HCT116 (cell line): ENCODE results near the gene TCF7L1. TPM values are rescaled to one million over a fixed set of nuclear protein-coding genes. Genes with fewer than 3 reads are reported as not detected.

Experiments
- ATAC-seq: fragments of 200-7000 bp; cut with Tn5 transposase; 2 replicates; pipeline ENCODE4 v1.9.1; 2020; ENCODE audit warnings: mild to moderate bottlenecking, moderate library complexity
- BruUV-seq: library from RNA; stranded (reverse); fragments of 400-500 nt; replicated peaks from 2 replicates; lab custom pipeline; 2021; lab: Mats Ljungman, UMichigan
- CTCF ChIA-PET: fragments of 300-600 bp; sonication (Branson Sonifier 250); formaldehyde crosslinking; loops from one replicate; lab custom pipeline; 2021; ENCODE audit warnings: antibody characterized with exemption; lab: Charles Lee
- POLR2A ChIA-PET: fragments of 300-600, 350-600 bp; sonication (Branson Sonifier 250); formaldehyde crosslinking; loops from one replicate; lab custom pipeline; 2021; ENCODE audit warnings: antibody characterized with exemption; lab: Charles Lee
- RAD21 ChIA-PET, 2 experiments: fragments of 300-600 bp; sonication (Branson Sonifier 250); formaldehyde crosslinking; loops; one replicate each; lab custom pipeline; 2023; ENCODE audit warnings: low total read pairs in 2 of 2; ENCODE audit not compliant: uncharacterized antibody in 2 of 2, unreplicated experiment in 2 of 2, low non-redundant PET in 1 of 2; lab: Charles Lee
- DNase-seq: peaks from one replicate; pipeline ENCODE4 v3.0.0-alpha.2; 2010; ENCODE audit warnings: low read depth, low spot score
- H2AFZ ChIP-seq: fragments of 200-600 bp; shearing (Covaris generic), sonication (generic); 2 replicates; pipeline ENCODE4 v1.6.1; 2017; ENCODE audit warnings: low read depth, mixed run types, mixed read lengths, antibody characterized with exemption, low read length; ENCODE audit not compliant: poor library complexity, severe bottlenecking
- H3K27ac ChIP-seq: 2 replicates; pipeline ENCODE4 v1.5.1; 2012; ENCODE audit warnings: low read depth, low read length
- H3K27me3 ChIP-seq: fragments of 200-600 bp; sonication (generic); 2 replicates; pipeline ENCODE4 v1.6.1; 2016; ENCODE audit warnings: mixed run types, low read length, mixed read lengths; ENCODE audit not compliant: insufficient read depth
- H3K36me3 ChIP-seq, 2 experiments: fragments of 200-500 bp in 1 of 2; fragments of 200-600 bp in 1 of 2; sonication (Bioruptor generic) in 1 of 2; sonication (generic) in 1 of 2; 2 replicates each; pipeline versions ENCODE4 v1.5.1 to v1.6.1; 2014 to 2016; ENCODE audit warnings: low read length in 2 of 2, inconsistent platforms in 1 of 2, mixed read lengths in 1 of 2, mixed run types in 1 of 2; ENCODE audit not compliant: insufficient read depth in 2 of 2, control insufficient read depth in 1 of 2
- H3K4me1 ChIP-seq, 2 experiments: fragments of 200-600 bp in 1 of 2; sonication (generic) in 1 of 2; 2 replicates each; pipeline versions ENCODE4 v1.5.1 to v1.6.1; 2012 to 2017; ENCODE audit warnings: low read length in 2 of 2, inconsistent platforms in 1 of 2, mild to moderate bottlenecking in 1 of 2, mixed read lengths in 1 of 2, mixed run types in 1 of 2, moderate library complexity in 1 of 2; ENCODE audit not compliant: insufficient read depth in 2 of 2, control insufficient read depth in 1 of 2
- H3K4me2 ChIP-seq: fragments of 200-600 bp; sonication (generic); 2 replicates; pipeline ENCODE4 v1.6.1; 2017; ENCODE audit warnings: mixed run types, low read length, mixed read lengths
- H3K4me3 ChIP-seq, 2 experiments: fragments of 200-600 bp in 1 of 2; sonication (generic) in 1 of 2; replicated peaks in 1 of 2; 2 replicates each; pipeline ENCODE4 v1.5.1; 2011 to 2016; ENCODE audit warnings: low read length in 2 of 2, control low read depth in 1 of 2, low read depth in 1 of 2, mild to moderate bottlenecking in 1 of 2, mixed read lengths in 1 of 2, mixed run types in 1 of 2
- H3K79me2 ChIP-seq: fragments of 200-600 bp; sonication (generic); 2 replicates; pipeline ENCODE4 v1.6.1; 2017; ENCODE audit warnings: mild to moderate bottlenecking, mixed run types, low read length, moderate library complexity, mixed read lengths; ENCODE audit not compliant: insufficient read depth
- H3K9ac ChIP-seq: fragments of 200-600 bp; sonication (generic); 2 replicates; pipeline ENCODE4 v1.6.1; 2016; ENCODE audit warnings: low read length, mixed read lengths
- H3K9me2 ChIP-seq: fragments of 200-600 bp; sonication (generic), shearing (Covaris generic); 2 replicates; pipeline ENCODE4 v1.6.1; 2017; ENCODE audit warnings: mixed run types, mild to moderate bottlenecking, moderate library complexity; ENCODE audit not compliant: insufficient read depth
- H3K9me3 ChIP-seq, 2 experiments: fragments of 200-500 bp in 1 of 2; fragments of 200-600 bp in 1 of 2; sonication (Bioruptor generic) in 1 of 2; sonication (generic) in 1 of 2; 2 replicates each; pipeline ENCODE4 v1.6.1; 2014 to 2017; ENCODE audit warnings: low read length in 2 of 2, mixed read lengths in 2 of 2, inconsistent platforms in 1 of 2, low read depth in 1 of 2, mild to moderate bottlenecking in 1 of 2, mixed run types in 1 of 2, moderate library complexity in 1 of 2; ENCODE audit not compliant: control insufficient read depth in 1 of 2, insufficient read depth in 1 of 2
- H4K20me1 ChIP-seq: fragments of 200-600 bp; sonication (generic), shearing (Covaris generic); 2 replicates; pipeline ENCODE4 v1.6.1; 2017; ENCODE audit warnings: mixed run types, mild to moderate bottlenecking, moderate library complexity; ENCODE audit not compliant: insufficient read depth
- CBX3 ChIP-seq: IDR thresholded peaks from 2 replicates; pipeline ENCODE4 v1.6.1; 2012; ENCODE audit warnings: low read depth
- CEBPB ChIP-seq: IDR thresholded peaks from 2 replicates; pipeline ENCODE4 v1.6.1; 2012; ENCODE audit warnings: low read depth
- EGR1 ChIP-seq: IDR thresholded peaks from 2 replicates; pipeline ENCODE4 v1.6.1; 2012; ENCODE audit warnings: low read depth
- ELF1 ChIP-seq: IDR thresholded peaks from 2 replicates; pipeline ENCODE4 v1.6.1; 2012; ENCODE audit warnings: low read depth, borderline replicate concordance
- EZH2 ChIP-seq: fragments of 200-600 bp; sonication (generic); IDR thresholded peaks from 2 replicates; pipeline ENCODE4 v1.6.1; 2017; ENCODE audit warnings: antibody characterized with exemption, mixed run types
- EZH2phosphoT487 ChIP-seq: fragments of 200-600 bp; IDR thresholded peaks from 2 replicates; pipeline ENCODE4 v1.6.1; 2018; ENCODE audit warnings: antibody characterized with exemption, borderline replicate concordance
- FOSL1 ChIP-seq: IDR thresholded peaks from 2 replicates; pipeline ENCODE4 v1.6.1; 2012; ENCODE audit warnings: low read depth
- MAX ChIP-seq: IDR thresholded peaks from 2 replicates; pipeline ENCODE4 v1.6.1; 2012
- POLR2A ChIP-seq: IDR thresholded peaks from 2 replicates; pipeline ENCODE4 v1.7.0; 2011; ENCODE audit warnings: borderline replicate concordance; ENCODE audit not compliant: insufficient read depth, insufficient read length; ENCODE audit errors: extremely low read depth
- POLR2AphosphoS5 ChIP-seq: IDR thresholded peaks from 2 replicates; pipeline ENCODE4 v1.6.1; 2011; ENCODE audit warnings: mild to moderate bottlenecking, low read depth, low read length, moderate library complexity
- RAD21 ChIP-seq: IDR thresholded peaks from 2 replicates; pipeline ENCODE4 v1.6.1; 2012; ENCODE audit warnings: low read depth, mild to moderate bottlenecking
- REST ChIP-seq: IDR thresholded peaks from 2 replicates; pipeline ENCODE4 v1.6.1; 2012; ENCODE audit warnings: low read depth
- SIN3A ChIP-seq: IDR thresholded peaks from 2 replicates; pipeline ENCODE4 v1.6.1; 2012; ENCODE audit warnings: low read depth
- SRF ChIP-seq: IDR thresholded peaks from 2 replicates; pipeline ENCODE4 v1.6.1; 2012; ENCODE audit warnings: low read depth
- TCF7L2 ChIP-seq: IDR thresholded peaks from 2 replicates; pipeline ENCODE4 v1.7.0; 2011; ENCODE audit warnings: borderline replicate concordance, inconsistent platforms; ENCODE audit not compliant: insufficient read depth, insufficient read length; ENCODE audit errors: extremely low read depth
- ZBTB33 ChIP-seq: IDR thresholded peaks from 2 replicates; pipeline ENCODE4 v1.6.1; 2011; ENCODE audit warnings: mild to moderate bottlenecking, low read length, moderate library complexity; ENCODE audit not compliant: insufficient replicate concordance; ENCODE audit errors: extremely low read depth
- intact Hi-C: fragments of 100-400 bp; cut with micrococcal nuclease; formaldehyde crosslinking; loops from 2 replicates; pipeline ENCODE4 v1.10.0; 2022
- total RNA-seq: library from RNA; stranded (reverse); gene quantifications from one replicate; pipeline ENCODE4 v1.2.1, GENCODE V29; 2021; ENCODE audit not compliant: unreplicated experiment

TCF7L1 gene
- total RNA-seq, 1 experiment from 2014 or later: 10.3 TPM

GRCh38 chr2:85277416-85278158, 144.4 kb downstream of the TCF7L1 start:
- ATAC-seq (no peak), DNase-seq (no peak)
- no peaks in the 10 kb centered on the region for H3K79me2 ChIP-seq
- no peak overlapping the region for H2AFZ ChIP-seq
- no peak for TF ChIP-seq ELF1
- no peak for TF ChIP-seq EZH2
- no peak for TF ChIP-seq ZBTB33
- no peak for TF ChIP-seq POLR2A
- no peak for TF ChIP-seq TCF7L2
- no peak for TF ChIP-seq SRF
- no peak for TF ChIP-seq SIN3A
- no peak for TF ChIP-seq CBX3
- no peak for TF ChIP-seq CEBPB
- no peak for TF ChIP-seq FOSL1
- TF ChIP-seq REST: no peak
- TF ChIP-seq RAD21: no peak
- TF ChIP-seq POLR2AphosphoS5: no peak
- TF ChIP-seq EGR1: no peak
- TF ChIP-seq EZH2phosphoT487: no peak
- TF ChIP-seq MAX: no peak
- H4K20me1 ChIP-seq: no peaks in the 10 kb centered on the region
- H3K4me3 ChIP-seq: no peak overlapping the region
- H3K4me2 ChIP-seq: no peak overlapping the region
- H3K9me2 ChIP-seq: no peaks in the 10 kb centered on the region
- CTCF ChIA-PET: interaction anchor here (0.8 kb wide), 1 partner anchor 145 kb away, joined by 3 read pairs; the partner anchor contains the start of gene TCF7L1
- intact Hi-C loops: no loop called here
- H3K9me3 ChIP-seq: no peaks in the 10 kb centered on the region
- BruUV-seq: no TSS peak
- no peaks in the 10 kb centered on the region; the same call in 1 of the 2 replicates for H3K27me3 ChIP-seq
- no peak overlapping the region for H3K9ac ChIP-seq
- no peak overlapping the region for H3K27ac ChIP-seq
- RAD21 ChIA-PET: interaction anchor here in 1 of 2 experiments (0.6 kb wide), 1 partner anchor 262 kb away, joined by 3 read pairs; no protein-coding TSS in a partner anchor
- POLR2A ChIA-PET: no interaction called here
- H3K4me1 ChIP-seq: peaks cover 6 to 8% of the 10 kb centered on the region in 2 experiments
- H3K36me3 ChIP-seq: no peaks in the 10 kb centered on the region
